GM23248 (cell line): ENCODE results near the gene COBLL1. TPM values are rescaled to one million over a fixed set of nuclear protein-coding genes. Genes with fewer than 3 reads are reported as not detected.

ENCODE experiments used
- DNase-seq: peaks from one replicate; pipeline ENCODE4 v3.0.0-alpha.2; 2015
- H2AFZ ChIP-seq: fragments of 200-600 bp; sonication (generic); 2 replicates; pipeline ENCODE4 v1.6.1; 2016; ENCODE audit warnings: antibody characterized with exemption
- H3F3A ChIP-seq: fragments of 200-600 bp; sonication (generic); 2 replicates; pipeline ENCODE4 v1.6.1; 2016; ENCODE audit warnings: mild to moderate bottlenecking, antibody characterized with exemption, mixed run types; ENCODE audit not compliant: insufficient read depth
- H3K27ac ChIP-seq: fragments of 200-600 bp; sonication (generic); 2 replicates; pipeline ENCODE4 v1.5.1; 2016; ENCODE audit warnings: mild to moderate bottlenecking
- H3K27me3 ChIP-seq: fragments of 200-600 bp; sonication (generic); replicated peaks from 2 replicates; pipeline ENCODE4 v1.6.1; 2016; ENCODE audit warnings: mild to moderate bottlenecking; ENCODE audit not compliant: insufficient read depth
- H3K36me3 ChIP-seq: fragments of 200-600 bp; sonication (generic); 2 replicates; pipeline ENCODE4 v1.6.1; 2016; ENCODE audit warnings: low read depth, mild to moderate bottlenecking
- H3K4me1 ChIP-seq: fragments of 200-600 bp; sonication (generic); 2 replicates; pipeline ENCODE4 v1.6.1; 2016; ENCODE audit warnings: mild to moderate bottlenecking; ENCODE audit not compliant: insufficient read depth
- H3K4me2 ChIP-seq: fragments of 200-600 bp; sonication (generic); one replicate; pipeline ENCODE4 v1.6.1; 2016; ENCODE audit warnings: mild to moderate bottlenecking; ENCODE audit not compliant: unreplicated experiment
- H3K4me3 ChIP-seq: fragments of 200-600 bp; sonication (generic); 2 replicates; pipeline ENCODE4 v1.5.1; 2016; ENCODE audit warnings: mild to moderate bottlenecking
- H3K79me2 ChIP-seq: fragments of 200-600 bp; sonication (generic); 2 replicates; pipeline ENCODE4 v1.6.1; 2016; ENCODE audit warnings: mild to moderate bottlenecking; ENCODE audit not compliant: insufficient read depth
- H3K9ac ChIP-seq: fragments of 200-600 bp; sonication (generic); 2 replicates; pipeline ENCODE4 v1.6.1; 2016; ENCODE audit warnings: mild to moderate bottlenecking
- H3K9me2 ChIP-seq: fragments of 200-600 bp; sonication (generic); 2 replicates; pipeline ENCODE4 v1.6.1; 2016; ENCODE audit warnings: mixed run types, mild to moderate bottlenecking, moderate library complexity; ENCODE audit not compliant: insufficient read depth
- H3K9me3 ChIP-seq: fragments of 200-600 bp; sonication (generic); one replicate; pipeline ENCODE4 v1.6.1; 2017; ENCODE audit warnings: low read depth
- H4K20me1 ChIP-seq: fragments of 200-600 bp; sonication (generic); 2 replicates; pipeline ENCODE4 v1.6.0; 2016; ENCODE audit not compliant: insufficient read depth
- EZH2 ChIP-seq: fragments of 200-600 bp; sonication (generic); IDR thresholded peaks from 2 replicates; pipeline ENCODE4 v1.6.1; 2018; ENCODE audit warnings: antibody characterized with exemption, mild to moderate bottlenecking; ENCODE audit not compliant: insufficient read depth, poor library complexity, severe bottlenecking
- EZH2phosphoT487 ChIP-seq: fragments of 200-600 bp; sonication (generic); IDR thresholded peaks from 2 replicates; pipeline ENCODE4 v1.6.1; 2018; ENCODE audit warnings: antibody characterized with exemption, moderate library complexity, mild to moderate bottlenecking, low read depth; ENCODE audit not compliant: insufficient read depth
- WGBS, 2 experiments: methylation state at CpG; one replicate each; pipeline ENCODE4 v1.1.6; 2015 to 2017; ENCODE audit warnings: low lambda C conversion rate in 2 of 2, low coverage in 1 of 2; ENCODE audit errors: missing lambda C conversion rate in 2 of 2; 5-methylcytosine and 5-hydroxymethylcytosine counted together
- in situ Hi-C: fragments of 300-500 bp; cut with MboI; formaldehyde crosslinking; loops from 2 replicates; pipeline ENCODE4 v1.15.0; 2020
- polyA plus RNA-seq: library from polyadenylated mRNA; unstranded; fragments of >200 nt; fragmentation: Nextera tagmentation; extraction: Ambion mirVana; gene quantifications from 2 replicates; pipeline ENCODE4 v1.2.1, GENCODE V29; 2016
- total RNA-seq: library from RNA; depleted of rRNA; stranded (reverse); fragments of >200 nt; shearing (Covaris generic); gene quantifications from 2 replicates; pipeline ENCODE4 v1.2.3, GENCODE V29; 2014

COBLL1 gene
- total and polyA plus RNA-seq, 2 experiments from 2014 or later: 1.8 to 2.2 TPM

DNA sequence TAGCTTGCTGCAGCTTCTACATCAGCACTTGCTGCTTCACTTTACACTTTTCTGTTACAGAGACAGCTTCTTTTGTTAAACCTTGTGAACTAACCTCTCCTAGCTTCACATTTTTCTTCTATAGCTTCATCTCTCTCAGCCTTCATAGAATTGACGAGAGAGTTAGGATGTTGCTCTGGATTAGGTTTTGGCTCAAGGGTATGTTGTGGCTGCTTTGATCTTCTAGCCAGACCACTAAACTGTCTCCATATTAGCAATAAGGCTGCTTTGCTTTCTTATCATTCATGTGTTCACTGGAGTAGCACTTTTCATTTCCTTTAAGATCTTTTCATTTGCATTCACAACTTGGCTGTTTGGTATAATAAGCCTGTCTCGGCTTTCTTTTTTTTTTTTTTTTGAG, 174.1 kb downstream of the COBLL1 start:
- WGBS, 2 experiments: 71 to 78% methylated on average over 2 of the region's 2 CpGs
- no peaks in the 10 kb centered on the region for H4K20me1 ChIP-seq
- H3K27me3 ChIP-seq: no peaks in the 10 kb centered on the region
- no peak overlapping the region for H3K27ac ChIP-seq
- no peaks in the 10 kb centered on the region for H3K36me3 ChIP-seq
- no peak overlapping the region for H3K9ac ChIP-seq
- in situ Hi-C loops: no loop called here
- H2AFZ ChIP-seq: no peak overlapping the region
- H3F3A ChIP-seq: 0 out of 2 replicates have a peak, but pooled peaks cover 3% of the 10 kb centered on the region
- H3K4me1 ChIP-seq: peaks cover 7% of the 10 kb centered on the region
- H3K9me3 ChIP-seq: no peaks in the 10 kb centered on the region
- no peaks in the 10 kb centered on the region for H3K9me2 ChIP-seq
- H3K4me2 ChIP-seq: no peak overlapping the region
- no peak overlapping the region for H3K4me3 ChIP-seq
- TF ChIP-seq EZH2phosphoT487 (no peak), EZH2 (no peak)
- DNase-seq: no peak
- no peaks in the 10 kb centered on the region for H3K79me2 ChIP-seq

DNA sequence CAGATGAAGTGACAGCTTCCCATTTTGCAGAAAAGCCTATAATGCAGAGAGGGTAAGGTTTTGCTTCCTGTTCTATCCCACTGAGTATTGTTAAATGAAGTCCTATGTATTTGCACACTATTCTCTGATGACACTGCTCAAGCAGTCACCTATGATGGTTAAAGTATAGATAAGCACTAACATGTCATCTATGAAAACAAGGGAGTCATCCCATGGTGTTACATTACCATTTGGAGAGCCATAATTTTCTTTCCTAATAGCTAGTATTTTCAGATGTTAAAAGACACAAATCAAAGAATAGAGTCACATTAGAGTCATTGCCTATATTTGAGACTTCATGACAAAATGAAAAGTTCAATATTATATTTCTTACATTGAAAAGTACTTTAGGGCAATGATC, 177.6 kb downstream of the COBLL1 start:
- in situ Hi-C loops: no loop called here
- peaks cover 15% of the 10 kb centered on the region for H3K4me1 ChIP-seq
- DNase-seq: no peak

DNA sequence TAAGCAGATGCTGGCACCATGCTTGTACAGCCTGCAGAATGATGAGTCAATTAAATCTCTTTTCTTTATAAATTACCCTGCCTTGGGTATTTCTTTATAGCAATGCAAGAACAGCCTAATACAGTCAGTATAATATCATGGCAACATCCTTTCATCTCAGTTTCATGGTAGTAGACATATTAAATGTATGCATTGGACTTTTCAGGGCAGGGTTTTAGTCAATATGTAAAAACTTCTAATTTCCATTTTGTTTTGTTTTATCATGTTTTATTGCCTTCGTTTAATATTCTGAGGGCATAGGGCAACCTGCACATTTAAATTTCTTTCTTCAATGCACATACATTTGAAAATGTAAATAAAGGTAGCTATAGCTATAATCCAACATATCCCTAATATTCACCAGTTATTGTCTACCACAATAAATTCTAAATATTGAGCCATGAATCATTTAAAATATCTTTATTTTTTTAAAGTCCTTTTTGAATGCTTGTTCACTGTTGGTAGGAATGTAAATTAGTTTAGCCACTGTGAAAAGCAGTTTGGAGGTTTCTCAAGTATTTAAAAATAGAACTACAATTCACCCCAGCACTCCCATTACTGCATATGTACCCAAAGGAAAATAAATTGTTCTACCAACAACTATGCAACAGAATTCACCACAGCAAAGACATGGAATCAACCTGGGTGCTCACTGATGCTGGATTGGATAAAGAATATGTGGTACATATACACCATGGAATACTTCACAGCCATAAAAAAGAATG, 178.6 kb downstream of the COBLL1 start:
- H3K9me2 ChIP-seq: no peaks in the 10 kb centered on the region
- TF ChIP-seq EZH2phosphoT487: no peak
- TF ChIP-seq EZH2: no peak
- H2AFZ ChIP-seq: no peak overlapping the region
- WGBS, 2 experiments: 95 to 100% methylated on average over 1 of the region's 1 CpG
- no peaks in the 10 kb centered on the region for H3K36me3 ChIP-seq
- no peaks in the 10 kb centered on the region for H3F3A ChIP-seq
- no peaks in the 10 kb centered on the region for H3K27me3 ChIP-seq
- H3K79me2 ChIP-seq: no peaks in the 10 kb centered on the region
- no peaks in the 10 kb centered on the region for H4K20me1 ChIP-seq
- H3K4me2 ChIP-seq: no peak overlapping the region
- in situ Hi-C loops: no loop called here
- H3K4me1 ChIP-seq: peaks cover 15% of the 10 kb centered on the region
- H3K9ac ChIP-seq: no peak overlapping the region
- no peak for DNase-seq
- H3K27ac ChIP-seq: no peak overlapping the region
- no peaks in the 10 kb centered on the region for H3K9me3 ChIP-seq
- no peak overlapping the region for H3K4me3 ChIP-seq

More for the DNA sequence above, 177.6 kb downstream of the COBLL1 start:
- Histone ChIP-seq H3K27ac (no peak overlapping the region), H3K4me2 (no peak overlapping the region), H3K9me2 (no peaks in the 10 kb centered on the region), H4K20me1 (no peaks in the 10 kb centered on the region), H3K27me3 (no peaks in the 10 kb centered on the region), H3K9ac (no peak overlapping the region), H3K4me3 (no peak overlapping the region), H3F3A (no peaks in the 10 kb centered on the region), H3K9me3 (no peaks in the 10 kb centered on the region), H3K36me3 (no peaks in the 10 kb centered on the region), H3K79me2 (no peaks in the 10 kb centered on the region), H2AFZ (no peak overlapping the region)
- TF ChIP-seq EZH2: no peak
- TF ChIP-seq EZH2phosphoT487: no peak

DNA sequence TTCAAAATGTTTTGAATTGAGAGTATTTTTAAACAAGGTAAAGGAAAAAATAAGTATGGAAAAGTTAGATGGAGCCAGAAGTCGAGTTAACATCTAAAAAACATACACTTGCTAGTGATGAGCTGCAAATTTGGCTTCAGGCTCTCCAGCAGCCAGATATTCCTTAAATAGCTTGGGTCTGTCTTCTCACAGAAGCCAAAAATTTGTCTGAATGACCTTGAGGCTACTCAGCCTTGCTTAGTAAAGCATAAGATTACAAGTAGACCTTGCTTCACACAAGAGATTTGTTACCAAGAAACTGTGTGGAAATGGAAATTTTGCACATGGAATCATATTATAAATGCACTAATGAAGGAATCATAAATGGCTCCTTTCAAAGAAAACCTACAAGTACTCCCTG, 179.6 kb downstream of the COBLL1 start:
- 50 to 76% methylated on average over 1 of the region's 1 CpG for WGBS, 2 experiments
- Histone ChIP-seq H3K36me3 (no peaks in the 10 kb centered on the region), H3F3A (0 out of 2 replicates have a peak, but pooled peaks cover 5% of the 10 kb centered on the region), H3K9me2 (no peaks in the 10 kb centered on the region), H3K79me2 (no peaks in the 10 kb centered on the region), H2AFZ (no peak overlapping the region), H3K4me2 (no peak overlapping the region), H3K9me3 (no peaks in the 10 kb centered on the region), H3K27me3 (no peaks in the 10 kb centered on the region), H3K4me1 (peaks cover 23% of the 10 kb centered on the region), H4K20me1 (no peaks in the 10 kb centered on the region), H3K27ac (no peak overlapping the region), H3K4me3 (no peak overlapping the region), H3K9ac (no peak overlapping the region)
- DNase-seq: peak; percentile 8
- TF ChIP-seq EZH2phosphoT487: no peak
- no peak for TF ChIP-seq EZH2
- in situ Hi-C loops: no loop called here
